Fibroblast of mammary gland (primary cell): ENCODE results near the gene SF1.
A peak's percentile ranks its signal among the peaks of the same experiment; 100 is the strongest.

Experiments
- DNase-seq: peaks from one replicate; pipeline ENCODE4 v3.0.0-alpha.2; 2010; ENCODE audit warnings: low read depth
- H3K4me3 ChIP-seq: 2 replicates; pipeline ENCODE4 v1.5.1; 2011; ENCODE audit warnings: low read depth, mild to moderate bottlenecking, low read length, moderate library complexity; ENCODE audit not compliant: control insufficient read depth
- CTCF ChIP-seq: conservative IDR thresholded peaks from 2 replicates; pipeline ENCODE4 v1.5.1; 2011; ENCODE audit warnings: low read depth, low read length, inconsistent platforms; ENCODE audit not compliant: control insufficient read depth, insufficient read depth

SF1 gene

GRCh38 chr11:64777449-64778222, 706 bp downstream of the SF1 start:
- no peak for TF ChIP-seq CTCF
- DNase-seq: peak; percentile 75
- H3K4me3 ChIP-seq: peak overlapping the region; percentile 93

DNA sequence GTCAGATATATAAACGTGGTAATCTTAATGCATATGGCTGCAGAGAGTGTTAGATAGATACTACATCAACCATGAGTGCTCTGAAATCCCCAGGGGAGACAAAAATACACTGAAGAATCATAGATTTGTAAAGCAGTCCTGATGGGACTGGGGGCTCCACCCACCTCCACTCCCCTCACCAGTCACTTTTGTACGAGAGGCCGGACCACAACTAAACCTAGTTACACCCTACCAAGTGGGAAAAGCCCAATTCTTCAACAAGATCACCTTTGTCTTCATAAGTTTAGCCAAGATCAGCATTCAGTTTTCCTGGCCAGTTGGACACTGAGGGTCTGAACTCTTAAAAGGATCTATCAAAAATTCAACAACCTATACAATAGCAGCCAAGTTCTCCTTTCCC, 1.5 kb downstream of the SF1 start:
- no peak for DNase-seq
- no peak for TF ChIP-seq CTCF
- peak overlapping the region; percentile 93 for H3K4me3 ChIP-seq

DNA sequence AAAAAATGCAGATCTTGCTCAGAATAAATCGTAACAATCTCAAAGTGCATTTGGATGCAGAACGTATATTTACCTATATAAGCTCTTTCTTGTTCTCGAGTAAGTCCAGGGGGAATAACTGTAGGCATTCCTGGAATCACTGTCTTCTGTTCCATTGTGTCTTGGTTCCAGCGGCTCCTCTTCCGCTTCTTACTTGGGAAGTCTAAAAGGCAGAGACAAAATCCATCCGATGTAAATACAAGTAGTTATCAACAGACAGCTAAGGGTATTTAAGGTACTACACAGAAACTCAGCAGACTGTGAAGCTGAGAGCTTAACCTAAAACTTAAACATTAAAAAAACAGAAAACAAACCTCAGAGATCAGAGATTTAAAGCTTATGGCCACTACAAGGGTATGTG, 1.9 kb downstream of the SF1 start:
- TF ChIP-seq CTCF: no peak
- no peak for DNase-seq
- peak overlapping the region; percentile 93 for H3K4me3 ChIP-seq

DNA sequence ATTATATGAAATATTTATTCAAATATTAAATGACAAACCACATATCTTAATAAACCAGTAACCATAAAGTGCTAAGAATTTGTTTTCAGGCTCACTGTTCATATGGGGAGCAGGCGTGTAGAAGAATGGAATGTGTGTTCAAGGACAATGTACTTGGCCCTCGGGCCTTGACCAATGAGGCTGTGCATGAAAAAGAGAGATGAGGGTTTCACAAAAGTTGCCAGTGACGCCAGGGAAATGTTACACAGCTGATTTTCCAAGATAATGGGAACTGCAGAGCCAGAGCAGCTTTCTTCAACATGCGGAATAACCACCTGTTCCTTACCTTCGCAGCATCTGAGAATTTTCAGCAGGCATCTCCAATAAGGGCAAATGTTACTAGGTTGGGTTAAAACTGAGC, 4.2 kb downstream of the SF1 start:
- TF ChIP-seq CTCF: no peak
- DNase-seq: no peak
- no peak overlapping the region for H3K4me3 ChIP-seq

DNA sequence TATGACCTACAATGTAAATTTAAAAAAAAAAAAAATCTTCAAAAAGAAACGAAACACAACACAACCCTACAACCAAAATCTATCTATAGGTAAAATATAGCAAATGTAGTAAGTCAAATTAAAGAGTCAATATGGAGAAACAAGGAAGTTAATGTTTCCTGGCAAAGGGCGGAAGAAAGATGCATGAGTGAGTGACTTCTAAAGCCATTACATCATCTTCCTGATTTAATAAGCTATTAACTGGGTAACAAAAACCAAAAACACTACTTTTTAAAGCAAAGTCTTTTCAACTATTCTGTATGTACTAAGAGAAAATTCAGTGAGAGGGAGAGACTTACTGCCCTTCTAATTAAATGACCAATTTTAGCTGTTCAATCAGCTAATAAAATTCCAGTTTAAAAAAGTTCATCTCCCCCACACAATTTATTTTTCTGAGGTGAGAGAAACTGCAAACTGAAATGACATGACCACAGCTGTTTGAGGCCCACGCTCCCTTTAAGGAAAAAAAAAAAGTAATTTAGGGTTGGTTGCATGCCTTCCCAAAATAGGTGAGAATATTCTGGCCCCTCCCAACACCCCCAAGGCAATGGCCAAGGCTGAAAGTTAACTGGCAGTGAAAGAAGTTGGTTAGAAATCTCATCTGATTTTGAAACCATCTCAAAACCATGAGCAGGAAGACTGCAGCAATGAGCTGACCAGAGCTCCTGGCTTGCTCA, 5.9 kb downstream of the SF1 start:
- no peak overlapping the region for H3K4me3 ChIP-seq
- no peak for TF ChIP-seq CTCF
- no peak for DNase-seq

DNA sequence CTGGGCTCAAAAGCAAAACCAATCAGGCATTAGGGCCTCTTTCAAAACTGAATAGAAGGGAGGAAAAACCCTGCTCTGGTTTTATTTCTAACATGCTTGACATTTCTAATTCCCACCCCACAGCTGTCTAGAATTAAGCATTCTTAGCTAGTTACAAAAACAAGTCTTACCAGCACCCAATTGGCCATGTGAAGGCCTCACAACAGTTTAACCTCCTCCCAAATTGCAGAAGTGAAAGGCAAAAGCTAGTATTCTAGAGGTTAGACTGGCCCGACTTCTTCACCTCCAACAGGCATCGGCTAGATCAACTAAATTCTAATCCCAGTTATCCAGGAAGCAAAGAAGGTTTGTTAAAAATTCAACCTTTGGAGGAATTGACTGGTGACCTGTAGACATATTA, 6.5 kb downstream of the SF1 start:
- DNase-seq: no peak
- no peak overlapping the region for H3K4me3 ChIP-seq
- no peak for TF ChIP-seq CTCF
